ENCODE results near the gene CELF2.

The CELF2 gene

GRCh38 chr10:11180228-11180627, 162.6 kb downstream of the CELF2 start:
- H2BK120ac ChIP-seq (ENCODE audit: insufficient read depth, low read length, poor library complexity), result no peak overlapping the region
- H3K36me3 ChIP-seq (ENCODE audit: control insufficient read depth in 1 of 2, insufficient read depth in 2 of 2, low read length in 2 of 2), result peaks cover 0 to 1% of the 10 kb centered on the region in 2 experiments
- H3K27me3 ChIP-seq (ENCODE audit: insufficient read depth, low read length), result no peaks in the 10 kb centered on the region
- H3K9ac ChIP-seq (ENCODE audit: low read length), result no peak overlapping the region
- H3K4ac ChIP-seq (ENCODE audit: low read depth, low read length), result no peak overlapping the region
- H3K79me1 ChIP-seq (ENCODE audit: low read length), result peaks cover 4% of the 10 kb centered on the region
- no peak overlapping the region for H4K8ac ChIP-seq (ENCODE audit: low read depth, low read length)
- H3K4me1 ChIP-seq (ENCODE audit: control insufficient read depth in 1 of 2, insufficient read depth in 2 of 2, low read length in 2 of 2), result peaks cover 8 to 9% of the 10 kb centered on the region in 2 experiments
- no peak overlapping the region for H4K12ac ChIP-seq (ENCODE audit: low read depth, low read length)
- no peak overlapping the region for H4K91ac ChIP-seq (ENCODE audit: low read depth, low read length)
- WGBS (ENCODE audit: extremely low coverage, insufficient coverage, insufficient read length), result no CpG with 5 or more reads among the region's 14 CpGs
- H2AFZ ChIP-seq (ENCODE audit: insufficient read depth, low read length, poor library complexity), result no peak overlapping the region
- H3K79me2 ChIP-seq (ENCODE audit: control insufficient read depth, insufficient read depth, low read length, poor library complexity), result peaks cover 1% of the 10 kb centered on the region
- no peak overlapping the region for H2BK5ac ChIP-seq (ENCODE audit: low read depth, low read length, poor library complexity)
- no peak overlapping the region for H3K27ac ChIP-seq (ENCODE audit: low read depth, low read length)
- H3K9me3 ChIP-seq (ENCODE audit: insufficient read depth, low read depth, low read length), result peaks cover 4% of the 10 kb centered on the region
- H3K4me2 ChIP-seq (ENCODE audit: low read length), result no peak overlapping the region
- no peak overlapping the region for H3K18ac ChIP-seq (ENCODE audit: low read length)
- no peak overlapping the region for H3K23ac ChIP-seq (ENCODE audit: low read length)
- DNase-seq, result peak; percentile 14 to 22
- H3K14ac ChIP-seq (ENCODE audit: low read length), result no peak overlapping the region
- no peak overlapping the region for H2BK12ac ChIP-seq (ENCODE audit: low read length)
- no peak overlapping the region for H2AK5ac ChIP-seq (ENCODE audit: low read length)
- H3K4me3 ChIP-seq (ENCODE audit: low read depth, low read length), result no peak overlapping the region

GRCh38 chr10:11181978-11182377, 164.3 kb downstream of the CELF2 start:
- no peak for DNase-seq
- Histone ChIP-seq H3K4me2 (ENCODE audit: low read length) (no peak overlapping the region), H2BK5ac (ENCODE audit: low read depth, low read length, poor library complexity) (no peak overlapping the region), H3K4me1 (ENCODE audit: control insufficient read depth in 1 of 2, insufficient read depth in 2 of 2, low read length in 2 of 2) (peaks cover 8 to 9% of the 10 kb centered on the region in 2 experiments), H4K91ac (ENCODE audit: low read depth, low read length) (no peak overlapping the region), H2BK12ac (ENCODE audit: low read length) (no peak overlapping the region), H3K14ac (ENCODE audit: low read length) (no peak overlapping the region), H3K4ac (ENCODE audit: low read depth, low read length) (no peak overlapping the region), H3K9me3 (ENCODE audit: insufficient read depth, low read depth, low read length) (peaks cover 5% of the 10 kb centered on the region), H4K8ac (ENCODE audit: low read depth, low read length) (no peak overlapping the region), H3K9ac (ENCODE audit: low read length) (no peak overlapping the region), H3K36me3 (ENCODE audit: control insufficient read depth in 1 of 2, insufficient read depth in 2 of 2, low read length in 2 of 2) (peaks cover 0 to 1% of the 10 kb centered on the region in 2 experiments), H4K12ac (ENCODE audit: low read depth, low read length) (no peak overlapping the region), H3K23ac (ENCODE audit: low read length) (no peak overlapping the region), H3K18ac (ENCODE audit: low read length) (no peak overlapping the region), H2BK120ac (ENCODE audit: insufficient read depth, low read length, poor library complexity) (no peak overlapping the region), H3K79me2 (ENCODE audit: control insufficient read depth, insufficient read depth, low read length, poor library complexity) (peaks cover 1% of the 10 kb centered on the region), H3K79me1 (ENCODE audit: low read length) (peaks cover 4% of the 10 kb centered on the region), H3K27ac (ENCODE audit: low read depth, low read length) (no peak overlapping the region), H3K27me3 (ENCODE audit: insufficient read depth, low read length) (no peaks in the 10 kb centered on the region), H2AK5ac (ENCODE audit: low read length) (no peak overlapping the region), H3K4me3 (ENCODE audit: low read depth, low read length) (no peak overlapping the region), H2AFZ (ENCODE audit: insufficient read depth, low read length, poor library complexity) (no peak overlapping the region)
- WGBS (ENCODE audit: extremely low coverage, insufficient coverage, insufficient read length), result no CpG with 5 or more reads among the region's 6 CpGs

GRCh38 chr10:11183015-11183414, 165.3 kb downstream of the CELF2 start:
- no peak overlapping the region for H4K12ac ChIP-seq (ENCODE audit: low read depth, low read length)
- WGBS (ENCODE audit: extremely low coverage, insufficient coverage, insufficient read length), result no CpG with 5 or more reads among the region's 2 CpGs
- H2AFZ ChIP-seq (ENCODE audit: insufficient read depth, low read length, poor library complexity), result no peak overlapping the region

GRCh38 chr10:11184093-11184492, 166.4 kb downstream of the CELF2 start:
- DNase-seq, result no peak
- H2BK120ac ChIP-seq (ENCODE audit: insufficient read depth, low read length, poor library complexity), result no peak overlapping the region
- no peak overlapping the region for H3K4ac ChIP-seq (ENCODE audit: low read depth, low read length)
- H3K14ac ChIP-seq (ENCODE audit: low read length), result no peak overlapping the region
- peaks cover 3% of the 10 kb centered on the region for H3K9me3 ChIP-seq (ENCODE audit: insufficient read depth, low read depth, low read length)
- no CpG with 5 or more reads among the region's 3 CpGs for WGBS (ENCODE audit: extremely low coverage, insufficient coverage, insufficient read length)
- H3K18ac ChIP-seq (ENCODE audit: low read length), result no peak overlapping the region
- no peak overlapping the region for H2AK5ac ChIP-seq (ENCODE audit: low read length)
- H4K91ac ChIP-seq (ENCODE audit: low read depth, low read length), result no peak overlapping the region
- no peak overlapping the region for H2BK12ac ChIP-seq (ENCODE audit: low read length)
- no peaks in the 10 kb centered on the region for H3K27me3 ChIP-seq (ENCODE audit: insufficient read depth, low read length)
- H4K8ac ChIP-seq (ENCODE audit: low read depth, low read length), result no peak overlapping the region
- no peak overlapping the region for H2BK5ac ChIP-seq (ENCODE audit: low read depth, low read length, poor library complexity)
- H4K12ac ChIP-seq (ENCODE audit: low read depth, low read length), result no peak overlapping the region
- H3K4me3 ChIP-seq (ENCODE audit: low read depth, low read length), result no peak overlapping the region
- no peak overlapping the region for H3K27ac ChIP-seq (ENCODE audit: low read depth, low read length)
- no peaks in the 10 kb centered on the region for H3K79me2 ChIP-seq (ENCODE audit: control insufficient read depth, insufficient read depth, low read length, poor library complexity)
- no peak overlapping the region for H2AFZ ChIP-seq (ENCODE audit: insufficient read depth, low read length, poor library complexity)
- no peaks in the 10 kb centered on the region for H3K79me1 ChIP-seq (ENCODE audit: low read length)
- H3K23ac ChIP-seq (ENCODE audit: low read length), result no peak overlapping the region
- H3K4me2 ChIP-seq (ENCODE audit: low read length), result no peak overlapping the region
- peaks cover 0 to 3% of the 10 kb centered on the region in 2 experiments for H3K4me1 ChIP-seq (ENCODE audit: control insufficient read depth in 1 of 2, insufficient read depth in 2 of 2, low read length in 2 of 2)
- no peaks in the 10 kb centered on the region for H3K36me3 ChIP-seq (ENCODE audit: control insufficient read depth in 1 of 2, insufficient read depth in 2 of 2, low read length in 2 of 2)
- no peak overlapping the region for H3K9ac ChIP-seq (ENCODE audit: low read length)

More at GRCh38 chr10:11183015-11183414, 165.3 kb downstream of the CELF2 start:
- Histone ChIP-seq H4K91ac (ENCODE audit: low read depth, low read length) (no peak overlapping the region), H2AK5ac (ENCODE audit: low read length) (no peak overlapping the region), H2BK12ac (ENCODE audit: low read length) (no peak overlapping the region), H3K79me1 (ENCODE audit: low read length) (no peaks in the 10 kb centered on the region), H3K79me2 (ENCODE audit: control insufficient read depth, insufficient read depth, low read length, poor library complexity) (no peaks in the 10 kb centered on the region), H3K9me3 (ENCODE audit: insufficient read depth, low read depth, low read length) (peaks cover 3% of the 10 kb centered on the region), H3K36me3 (ENCODE audit: control insufficient read depth in 1 of 2, insufficient read depth in 2 of 2, low read length in 2 of 2) (no peaks in the 10 kb centered on the region), H3K9ac (ENCODE audit: low read length) (no peak overlapping the region), H3K27me3 (ENCODE audit: insufficient read depth, low read length) (no peaks in the 10 kb centered on the region), H3K14ac (ENCODE audit: low read length) (no peak overlapping the region), H2BK5ac (ENCODE audit: low read depth, low read length, poor library complexity) (no peak overlapping the region), H4K8ac (ENCODE audit: low read depth, low read length) (no peak overlapping the region), H3K4me2 (ENCODE audit: low read length) (no peak overlapping the region), H3K4ac (ENCODE audit: low read depth, low read length) (no peak overlapping the region), H3K4me1 (ENCODE audit: control insufficient read depth in 1 of 2, insufficient read depth in 2 of 2, low read length in 2 of 2) (peaks cover 2 to 5% of the 10 kb centered on the region in 2 experiments), H3K18ac (ENCODE audit: low read length) (no peak overlapping the region), H3K27ac (ENCODE audit: low read depth, low read length) (no peak overlapping the region), H3K4me3 (ENCODE audit: low read depth, low read length) (no peak overlapping the region), H2BK120ac (ENCODE audit: insufficient read depth, low read length, poor library complexity) (no peak overlapping the region), H3K23ac (ENCODE audit: low read length) (no peak overlapping the region)
- no peak for DNase-seq

Measured in trophoblast cell (in vitro differentiated cells and primary cell).